Chondrocyte (in vitro differentiated cells): Measurements from ENCODE around the gene SPI1. TPM values are rescaled to one million over a fixed set of nuclear protein-coding genes. Genes with fewer than 3 reads are reported as not detected.

Experiments
- DNase-seq: peaks from one replicate; pipeline ENCODE4 v3.0.0; 2021; ENCODE audit warnings: mixed read lengths, low spot score
- H3K27ac Mint-ChIP-seq: one replicate; pipeline ENCODE4 v1.8.0; 2021; ENCODE audit warnings: mild to moderate bottlenecking, moderate library complexity, mixed read lengths; ENCODE audit not compliant: unreplicated experiment
- H3K27me3 Mint-ChIP-seq: 2 replicates; pipeline ENCODE4 v1.8.0; 2021; ENCODE audit warnings: low read depth, mixed read lengths
- H3K36me3 Mint-ChIP-seq: 2 replicates; pipeline ENCODE4 v1.8.0; 2021; ENCODE audit warnings: low read depth, mixed read lengths
- H3K4me1 Mint-ChIP-seq: 2 replicates; pipeline ENCODE4 v1.8.0; 2021; ENCODE audit warnings: low read depth, mild to moderate bottlenecking, mixed read lengths
- H3K4me3 Mint-ChIP-seq: one replicate; pipeline ENCODE4 v1.8.0; 2021; ENCODE audit warnings: mild to moderate bottlenecking, moderate library complexity, mixed read lengths; ENCODE audit not compliant: unreplicated experiment
- H3K9me3 Mint-ChIP-seq: 2 replicates; pipeline ENCODE4 v1.8.0; 2021; ENCODE audit warnings: low read depth, mixed read lengths
- CTCF ChIP-seq: fragments of 200-600 bp; sonication (generic); IDR thresholded peaks from 2 replicates; pipeline ENCODE4 v1.5.0; 2021; ENCODE audit warnings: antibody characterized with exemption, mild to moderate bottlenecking, moderate library complexity
- total RNA-seq: library from RNA; stranded (reverse); gene quantifications from 3 replicates; pipeline ENCODE4 v1.2.1, GENCODE V29; 2021

The SPI1 gene
- total RNA-seq, 1 donor from 2014 or later = not detected

GRCh38 chr11:47403135-47403534 lies 24.8 kb upstream of the SPI1 start:
- Mint-ChIP-seq H3K36me3 (no peaks in the 10 kb centered on the region), H3K27ac (no peak overlapping the region), H3K4me1 (peaks cover 20% of the 10 kb centered on the region), H3K9me3 (no peaks in the 10 kb centered on the region), H3K27me3 (no peaks in the 10 kb centered on the region), H3K4me3 (no peak overlapping the region)
- DNase-seq = no peak
- TF ChIP-seq CTCF = no peak

- H3K36me3 Mint-ChIP-seq = no peaks in the 10 kb centered on the region
- peaks cover 9% of the 10 kb centered on the region for H3K4me1 Mint-ChIP-seq
- DNase-seq = no peak
- H3K9me3 Mint-ChIP-seq = no peaks in the 10 kb centered on the region
- H3K4me3 Mint-ChIP-seq = peak overlapping the region; percentile 54
- peak overlapping the region; percentile 83 for H3K27ac Mint-ChIP-seq
- no peaks in the 10 kb centered on the region for H3K27me3 Mint-ChIP-seq
- no peak for TF ChIP-seq CTCF
These were observed 22.5 kb upstream of the SPI1 start for GRCh38 chr11:47400768-47401279.

- Mint-ChIP-seq H3K36me3 (no peaks in the 10 kb centered on the region), H3K4me1 (peaks cover 9% of the 10 kb centered on the region), H3K27ac (peak overlapping the region; percentile 83), H3K27me3 (no peaks in the 10 kb centered on the region), H3K9me3 (no peaks in the 10 kb centered on the region), H3K4me3 (peak overlapping the region; percentile 55)
- DNase-seq = no peak
- TF ChIP-seq CTCF = no peak
These were observed 21.8 kb upstream of the SPI1 start for GRCh38 chr11:47399860-47400767.

GRCh38 chr11:47398551-47398950 lies 20.2 kb upstream of the SPI1 start:
- no peak for DNase-seq
- Mint-ChIP-seq H3K9me3 (no peaks in the 10 kb centered on the region), H3K27me3 (no peaks in the 10 kb centered on the region), H3K36me3 (no peaks in the 10 kb centered on the region), H3K4me3 (no peak overlapping the region), H3K4me1 (peaks cover 9% of the 10 kb centered on the region), H3K27ac (no peak overlapping the region)
- TF ChIP-seq CTCF = no peak

- no peak for TF ChIP-seq CTCF
- no peaks in the 10 kb centered on the region for H3K27me3 Mint-ChIP-seq
- no peak overlapping the region for H3K27ac Mint-ChIP-seq
- no peaks in the 10 kb centered on the region for H3K36me3 Mint-ChIP-seq
- no peaks in the 10 kb centered on the region for H3K9me3 Mint-ChIP-seq
- no peak for DNase-seq
- peaks cover 9% of the 10 kb centered on the region for H3K4me1 Mint-ChIP-seq
- no peak overlapping the region for H3K4me3 Mint-ChIP-seq
These were observed 19.7 kb upstream of the SPI1 start for GRCh38 chr11:47398011-47398410.
